Breast epithelium (tissue), 3 donors: ENCODE results near the gene BABAM2.

Experiments used
- POLR2A ChIP-seq: fragments of 450-650 bp; IDR thresholded peaks from one replicate; pipeline ENCODE4 v1.6.1; 2016; ENCODE audit warnings: antibody characterized with exemption, mild to moderate bottlenecking, moderate library complexity
- TF ChIP-seq, protein P1 (sequence below), 3 donors: fragments of 450-650 bp; IDR thresholded peaks; one replicate each; pipeline ENCODE4 v1.5.1; 2016 to 2017; ENCODE audit warnings: antibody characterized with exemption in 3 of 3, mild to moderate bottlenecking in 3 of 3, moderate library complexity in 3 of 3

DNA sequence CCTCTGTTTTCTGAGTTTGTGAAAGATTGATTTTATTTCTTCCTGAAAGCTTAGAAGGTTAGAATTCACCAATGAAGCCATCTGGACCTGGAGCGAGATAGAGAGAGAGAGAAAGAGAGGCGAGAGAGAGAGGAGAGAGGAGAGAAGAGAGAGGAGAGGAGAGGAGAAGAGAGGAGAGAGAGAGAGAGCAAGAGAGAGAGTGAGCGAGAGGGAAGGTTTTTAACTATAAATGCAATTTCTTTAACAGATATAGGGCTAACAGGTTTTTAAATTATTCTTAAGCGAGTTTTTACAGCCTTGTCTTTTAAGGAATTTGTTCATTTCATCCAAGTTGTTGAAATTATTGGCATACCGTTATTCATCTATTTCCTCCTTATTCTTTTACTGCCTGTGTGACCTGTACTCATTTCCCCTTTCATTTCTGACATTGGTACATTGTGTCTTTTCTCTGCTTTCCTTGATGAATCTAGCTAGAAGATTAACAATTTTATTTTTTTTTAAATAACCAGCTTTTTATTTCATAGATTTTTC lies 56.1 kb downstream of the BABAM2 start:
- TF ChIP-seq, protein P1, sequence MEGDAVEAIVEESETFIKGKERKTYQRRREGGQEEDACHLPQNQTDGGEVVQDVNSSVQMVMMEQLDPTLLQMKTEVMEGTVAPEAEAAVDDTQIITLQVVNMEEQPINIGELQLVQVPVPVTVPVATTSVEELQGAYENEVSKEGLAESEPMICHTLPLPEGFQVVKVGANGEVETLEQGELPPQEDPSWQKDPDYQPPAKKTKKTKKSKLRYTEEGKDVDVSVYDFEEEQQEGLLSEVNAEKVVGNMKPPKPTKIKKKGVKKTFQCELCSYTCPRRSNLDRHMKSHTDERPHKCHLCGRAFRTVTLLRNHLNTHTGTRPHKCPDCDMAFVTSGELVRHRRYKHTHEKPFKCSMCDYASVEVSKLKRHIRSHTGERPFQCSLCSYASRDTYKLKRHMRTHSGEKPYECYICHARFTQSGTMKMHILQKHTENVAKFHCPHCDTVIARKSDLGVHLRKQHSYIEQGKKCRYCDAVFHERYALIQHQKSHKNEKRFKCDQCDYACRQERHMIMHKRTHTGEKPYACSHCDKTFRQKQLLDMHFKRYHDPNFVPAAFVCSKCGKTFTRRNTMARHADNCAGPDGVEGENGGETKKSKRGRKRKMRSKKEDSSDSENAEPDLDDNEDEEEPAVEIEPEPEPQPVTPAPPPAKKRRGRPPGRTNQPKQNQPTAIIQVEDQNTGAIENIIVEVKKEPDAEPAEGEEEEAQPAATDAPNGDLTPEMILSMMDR (IDR thresholded peaks at IDR 0.05): no peak
- no peak for TF ChIP-seq POLR2A
